ENCODE results near the gene RNF207.
A peak's percentile ranks its signal among the peaks of the same experiment; 100 is the strongest.

RNF207 gene

DNA sequence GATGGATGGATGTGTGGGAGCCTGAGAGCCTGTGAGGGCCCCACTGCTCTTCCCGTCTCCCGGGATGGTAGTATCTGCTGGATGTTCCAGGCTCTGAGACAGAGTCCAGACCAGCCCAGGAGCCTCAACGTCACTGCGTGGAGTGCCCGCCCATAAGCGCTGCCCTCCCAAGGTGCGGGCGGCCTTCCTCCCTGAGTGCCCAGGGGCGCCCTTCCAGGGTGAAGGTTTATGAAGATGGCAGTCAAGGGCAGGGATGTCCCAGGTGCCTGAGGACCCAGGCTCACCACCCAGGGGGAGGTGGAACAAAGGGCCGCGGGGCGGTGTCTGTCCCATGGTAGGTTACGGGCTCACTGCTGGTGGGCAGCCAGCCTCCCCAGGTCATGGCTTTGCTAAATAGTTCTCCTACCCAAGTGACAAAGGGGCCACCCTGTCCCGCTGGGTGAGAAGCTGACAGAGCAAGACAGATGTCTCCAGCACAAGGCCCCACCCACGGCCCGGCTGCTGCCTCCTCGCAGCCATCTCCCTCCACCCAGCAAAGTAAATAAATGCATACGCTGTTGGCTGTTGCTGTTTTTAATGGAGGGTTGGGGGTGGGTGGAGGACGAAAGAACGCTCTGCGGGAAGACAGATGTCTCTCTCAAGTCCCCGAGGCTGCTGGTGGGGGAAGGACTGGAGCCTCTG is 63.9 kb downstream of the RNF207 start:
- DNase-seq = peak; percentile 69

DNA sequence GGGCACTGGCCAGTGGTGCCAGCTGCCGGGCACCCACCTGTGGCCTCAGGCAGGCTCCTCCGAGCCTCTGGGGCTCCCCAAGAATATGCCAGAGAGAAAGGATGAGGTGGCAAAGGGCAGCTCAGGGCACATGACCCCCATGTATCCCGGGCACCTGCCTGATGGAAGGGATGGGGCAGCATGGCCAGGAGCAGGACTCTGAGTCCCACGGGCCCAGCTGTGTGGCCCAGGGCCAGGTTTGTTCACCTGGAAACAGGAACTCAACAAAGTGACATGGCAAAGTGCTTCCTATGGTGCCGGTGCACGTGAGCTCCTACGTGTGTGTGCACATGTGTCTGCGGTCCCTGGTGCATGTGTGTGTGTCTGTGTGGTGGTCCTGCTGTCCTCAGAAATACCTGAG is 64.5 kb downstream of the RNF207 start:
- no peak for DNase-seq

All from NCI-H2227 treated with DMSO at 0.1 percent for 48 hours (cell line).